ENCODE results near the gene EVA1A.

EVA1A gene

GRCh38 chr2:75560768-75561565 is at the start of gene EVA1A:
Gene EVA1A (minus strand): TSS chr2:75560939. CDS start chr2:75518140, 42,799 bp downstream.
- DNase-seq: no peak

GRCh38 chr2:75609937-75610508 is 49.3 kb upstream of the EVA1A start:
- no peak for DNase-seq

- no peak for DNase-seq
These were observed 48.6 kb upstream of the EVA1A start for GRCh38 chr2:75609334-75609689.

- peak; percentile 68 for DNase-seq
These were observed 48.1 kb upstream of the EVA1A start for GRCh38 chr2:75608684-75609333.

- DNase-seq: peak; percentile 30
These were observed 47.4 kb upstream of the EVA1A start for GRCh38 chr2:75607988-75608683.

GRCh38 chr2:75607400-75607798 is 46.7 kb upstream of the EVA1A start:
- no peak for DNase-seq

- DNase-seq: no peak
These were observed 46.1 kb upstream of the EVA1A start for GRCh38 chr2:75606761-75607399.

GRCh38 chr2:75605770-75606529 is 45.2 kb upstream of the EVA1A start:
- no peak for DNase-seq

GRCh38 chr2:75604484-75604883 is 43.7 kb upstream of the EVA1A start:
- no peak for DNase-seq

GRCh38 chr2:75603477-75603876 is 42.7 kb upstream of the EVA1A start:
- no peak for DNase-seq

- DNase-seq: no peak
These were observed 42.1 kb upstream of the EVA1A start for GRCh38 chr2:75602724-75603342.

GRCh38 chr2:75600461-75601011 is 39.8 kb upstream of the EVA1A start:
- no peak for DNase-seq

GRCh38 chr2:75598589-75599155 is 37.9 kb upstream of the EVA1A start:
- no peak for DNase-seq

- no peak for DNase-seq
These were observed 37.2 kb upstream of the EVA1A start for GRCh38 chr2:75597949-75598348.

GRCh38 chr2:75596784-75597183 is 36.0 kb upstream of the EVA1A start:
- no peak for DNase-seq

GRCh38 chr2:75595541-75596395 is 35.0 kb upstream of the EVA1A start:
- DNase-seq: no peak

- no peak for DNase-seq
These were observed 33.9 kb upstream of the EVA1A start for GRCh38 chr2:75594596-75594995.

- no peak for DNase-seq
These were observed 32.1 kb upstream of the EVA1A start for GRCh38 chr2:75592888-75593287.

GRCh38 chr2:75592030-75592429 is 31.3 kb upstream of the EVA1A start:
- DNase-seq: no peak
